Stimulated activated CD4-positive, alpha-beta T cell treated with anti-CD3 and anti-CD28 coated beads, Interleukin-12 subunit alpha, Interleukin-12 subunit beta, amount 100 ng/mL, for 48 hours (primary cell): Measurements from ENCODE around the gene FCHSD1.

ENCODE experiments used
- DNase-seq, 3 donors: peaks; one replicate each; pipeline ENCODE4 v3.0.0-alpha.2; 2020; ENCODE audit warnings: low read depth in 2 of 3, low spot score in 1 of 3

Gene FCHSD1

DNA sequence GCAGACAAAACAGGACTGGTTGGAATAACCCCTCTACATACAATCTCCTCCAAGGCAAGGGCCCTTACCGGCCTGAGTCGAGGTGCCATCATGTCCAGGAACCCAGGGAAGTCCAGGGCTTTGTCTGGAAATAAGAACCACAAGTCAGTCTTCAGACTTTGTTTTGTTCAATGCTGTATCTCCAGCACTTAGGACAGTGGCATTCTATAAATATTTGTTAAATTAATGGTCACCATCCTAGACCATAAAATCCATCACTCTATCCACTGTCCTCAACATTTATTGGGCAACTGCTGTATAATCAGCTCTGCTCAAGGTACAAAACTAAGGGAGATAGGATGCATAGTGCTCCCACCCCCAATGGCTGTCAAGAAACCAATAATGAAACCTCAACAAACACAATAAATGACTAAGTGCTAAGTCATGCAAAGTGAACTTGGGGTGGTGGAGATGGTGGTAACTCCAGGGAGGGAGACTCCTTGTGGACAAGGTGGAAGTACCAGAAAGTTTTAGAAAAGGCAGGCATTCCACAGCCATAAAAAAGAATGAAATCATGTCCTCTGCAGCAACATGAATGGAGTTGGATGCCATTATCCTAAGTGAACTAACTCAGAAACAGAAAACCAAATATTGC lies 9.5 kb downstream of the FCHSD1 start:
- DNase-seq = no peak

DNA sequence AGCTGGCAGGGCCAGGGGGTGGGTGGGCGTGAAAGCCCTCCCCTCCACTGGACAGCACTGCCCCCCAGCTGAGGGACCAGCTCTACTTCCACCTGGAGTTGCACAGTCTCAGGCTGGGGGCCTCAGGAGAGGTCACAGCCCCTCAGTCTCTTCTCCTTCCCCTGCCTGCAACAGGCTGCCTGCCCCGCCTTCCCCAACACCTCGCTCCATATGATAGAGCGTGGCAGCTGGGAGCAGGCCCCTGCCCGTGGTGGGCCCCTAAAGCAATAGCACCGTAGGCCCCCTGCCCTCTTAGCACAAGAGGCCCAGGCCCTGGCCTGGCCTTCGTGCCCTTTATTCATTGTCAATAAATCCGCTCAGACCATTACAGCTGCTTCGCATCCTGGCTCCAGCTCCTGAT lies 10.5 kb downstream of the FCHSD1 start:
- DNase-seq = no peak

DNA sequence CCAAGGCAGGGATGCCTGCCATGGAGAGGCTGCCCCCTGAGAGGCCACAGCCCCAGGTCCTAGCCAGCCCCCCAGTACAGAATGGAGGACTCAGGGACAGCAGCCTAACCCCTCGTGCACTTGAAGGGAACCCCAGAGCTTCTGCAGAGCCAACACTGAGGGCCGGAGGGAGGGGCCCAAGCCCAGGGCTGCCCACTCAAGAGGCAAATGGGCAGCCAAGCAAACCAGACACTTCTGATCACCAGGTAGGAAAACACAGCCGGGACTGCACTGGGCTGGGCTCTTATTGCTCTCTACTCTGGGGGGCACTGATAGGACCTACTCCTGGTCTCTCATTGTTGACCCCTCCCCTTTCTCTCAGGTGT lies 11.2 kb downstream of the FCHSD1 start:
- no peak for DNase-seq

DNA sequence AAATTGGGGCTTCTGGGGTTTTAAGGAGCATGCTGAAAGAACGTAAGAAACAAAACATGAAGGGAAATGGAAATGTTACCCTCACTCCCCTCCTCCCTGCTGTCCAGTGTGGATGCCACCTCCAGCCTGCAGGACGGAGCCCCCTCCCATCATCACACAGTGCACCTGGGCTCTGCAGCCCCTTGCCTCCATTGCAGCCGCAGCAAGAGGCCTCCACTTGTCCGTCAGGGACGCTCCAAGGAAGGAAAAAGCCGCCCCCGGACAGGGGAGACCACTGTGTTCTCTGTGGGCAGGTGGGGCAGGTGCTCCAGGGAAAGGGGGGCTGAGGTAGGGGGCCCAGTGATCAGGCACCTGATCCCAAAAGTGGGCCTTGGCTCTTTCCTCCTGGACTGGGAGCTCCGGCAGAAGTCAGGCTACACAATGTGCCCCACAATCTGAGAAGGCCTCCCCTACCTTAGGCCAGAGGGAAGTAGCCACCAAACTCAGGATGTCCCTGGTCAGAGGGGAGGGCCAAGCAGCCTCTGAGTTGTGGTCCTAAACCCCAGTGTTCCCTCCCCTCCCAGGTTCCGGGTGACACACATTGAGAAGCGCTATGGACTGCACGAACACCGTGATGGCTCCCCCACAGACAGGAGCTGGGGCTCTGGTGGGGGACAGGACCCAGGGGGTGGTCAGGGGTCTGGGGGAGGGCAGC lies 11.7 kb downstream of the FCHSD1 start:
- no peak for DNase-seq

DNA sequence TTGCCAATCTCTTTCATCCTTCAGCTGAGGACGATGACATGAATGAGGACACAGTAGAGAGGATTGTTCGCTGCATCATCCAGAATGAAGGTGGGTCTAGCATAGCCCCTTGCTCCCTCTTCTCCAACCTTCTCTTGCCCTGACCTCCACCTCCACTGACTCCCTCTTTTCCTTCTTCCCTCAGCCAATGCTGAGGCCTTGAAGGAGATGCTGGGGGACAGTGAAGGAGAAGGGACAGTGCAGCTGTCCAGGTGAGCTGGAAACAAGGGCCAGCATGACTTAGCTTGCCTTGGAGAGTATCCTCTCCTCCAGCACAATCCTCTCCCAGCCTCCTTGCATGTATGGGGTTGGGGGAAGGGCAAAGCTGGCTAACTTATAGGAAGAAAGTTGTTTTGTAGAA lies 12.4 kb downstream of the FCHSD1 start:
- no peak for DNase-seq

DNA sequence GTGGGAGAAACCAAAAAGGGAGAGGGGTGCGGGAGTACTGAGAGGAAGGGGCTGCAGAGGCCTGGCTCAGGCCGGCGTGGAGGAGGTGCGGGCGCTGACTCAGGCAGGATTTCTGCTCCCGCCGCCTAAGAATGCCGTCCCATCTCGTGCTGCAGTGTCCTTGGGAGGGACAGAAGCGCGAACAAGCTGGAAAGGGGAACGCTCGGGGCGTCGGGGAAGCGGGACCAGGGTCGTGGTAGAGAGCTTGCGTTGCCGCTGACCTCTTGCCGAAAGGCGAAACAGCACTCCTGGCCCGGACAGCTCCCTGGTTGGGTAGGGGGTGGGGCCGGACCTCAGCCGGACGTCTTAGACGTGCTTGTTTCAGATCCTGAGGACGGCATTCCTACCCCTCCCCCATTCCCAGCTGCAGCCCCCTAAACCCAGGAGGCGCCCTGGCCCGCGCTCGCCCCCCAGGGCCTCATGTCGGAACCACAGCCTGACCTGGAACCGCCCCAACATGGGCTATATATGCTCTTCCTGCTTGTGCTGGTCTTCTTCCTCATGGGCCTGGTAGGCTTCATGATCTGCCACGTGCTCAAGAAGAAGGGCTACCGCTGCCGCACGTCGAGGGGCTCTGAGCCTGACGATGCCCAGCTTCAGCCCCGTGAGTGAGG lies 13.3 kb downstream of the FCHSD1 start:
- DNase-seq = no peak

DNA sequence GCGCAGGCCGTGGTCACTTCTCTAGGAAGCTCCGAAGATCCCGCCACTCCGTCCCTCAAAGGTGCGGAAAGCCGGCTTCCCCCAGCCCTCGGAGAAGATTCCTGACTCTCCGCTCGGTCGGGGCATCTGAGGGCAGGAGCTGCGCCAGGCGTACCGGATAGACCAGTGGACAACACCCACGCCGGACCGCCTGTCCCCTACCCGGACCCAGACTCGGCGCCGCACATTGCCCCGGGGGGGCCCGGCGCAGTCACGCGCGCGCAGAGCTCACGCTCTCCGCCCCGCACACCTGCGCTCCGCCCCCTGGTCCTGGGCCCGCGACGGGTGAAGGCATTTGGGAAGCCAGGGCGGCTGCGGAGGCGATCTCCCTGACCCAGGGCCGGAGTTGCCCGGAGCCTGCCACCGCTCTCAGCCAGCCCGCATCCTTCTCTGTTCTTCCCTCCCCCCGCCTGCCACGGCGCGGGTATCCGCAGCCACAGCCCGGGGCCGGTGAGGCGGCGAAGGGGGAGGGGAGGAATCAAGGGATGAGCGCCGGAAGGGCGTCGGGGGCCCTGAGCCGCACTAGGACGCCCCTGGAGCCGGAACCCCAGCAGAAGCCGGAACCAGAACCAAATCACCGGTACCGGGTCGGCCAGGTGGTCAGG lies 14.0 kb downstream of the FCHSD1 start:
- peak in 1 of 3 donors; percentile 40 for DNase-seq

DNA sequence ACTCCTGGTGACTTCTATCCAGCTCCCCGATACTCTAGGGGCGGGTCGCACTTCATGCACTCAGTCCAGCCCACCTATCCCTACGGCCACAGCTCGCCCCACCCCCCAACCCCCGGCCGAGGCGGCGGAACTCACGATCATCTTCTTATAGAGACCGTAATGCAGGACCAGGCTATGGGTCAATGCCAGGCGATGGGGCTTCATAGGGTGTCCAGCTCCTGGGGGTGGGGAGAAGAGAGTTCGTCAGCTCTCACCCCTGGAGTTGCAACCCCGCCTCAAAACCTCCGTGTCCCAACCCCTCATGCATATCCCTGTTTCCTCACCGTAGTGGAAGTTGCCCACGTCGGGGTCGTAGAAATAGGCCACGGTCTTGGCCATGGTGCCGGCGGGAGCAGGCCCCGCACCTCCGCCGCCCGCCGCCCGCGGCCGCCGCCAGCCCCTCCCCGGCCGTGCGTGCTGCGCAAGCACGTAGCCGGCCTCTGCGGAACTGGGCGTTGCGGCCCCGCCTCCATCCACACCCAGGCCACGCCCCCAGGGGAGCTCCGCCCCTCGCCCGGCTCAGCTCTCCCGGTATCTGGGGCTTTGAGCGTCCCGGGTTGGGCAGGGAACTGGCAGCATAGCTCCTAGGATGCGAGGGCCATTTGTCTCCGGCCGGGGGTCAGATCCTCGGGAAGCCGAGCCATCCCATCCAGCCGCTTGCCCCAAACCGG lies 14.7 kb downstream of the FCHSD1 start, which contains the start of the genes HDAC3 and RELL2:
TSS of gene HDAC3 (minus strand) at position 437 of the 710 bp plus-strand sequence. CDS start at position 378, 59 bp downstream.
TSS of gene RELL2 (plus strand) at position 585 of the 710 bp plus-strand sequence. CDS start 1,229 bp downstream, outside the sequence.
- peak; percentile 87 to 97 (median 92) for DNase-seq

DNA sequence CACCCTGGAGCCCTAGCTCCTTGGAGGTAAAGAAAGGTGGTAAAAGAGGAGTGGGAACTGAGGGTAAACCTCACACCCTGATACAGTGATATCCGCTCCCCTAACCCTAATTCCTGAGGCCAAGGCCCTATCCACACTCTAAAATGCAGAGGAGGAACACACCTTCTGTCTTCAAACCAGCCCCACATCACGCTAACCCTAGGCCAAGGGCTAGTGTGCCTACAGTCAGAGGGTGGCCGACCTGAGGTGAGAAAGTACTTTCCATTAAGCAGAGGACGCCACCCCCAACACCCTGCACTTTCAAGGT lies 15.2 kb downstream of the FCHSD1 start:
- DNase-seq = no peak

DNA sequence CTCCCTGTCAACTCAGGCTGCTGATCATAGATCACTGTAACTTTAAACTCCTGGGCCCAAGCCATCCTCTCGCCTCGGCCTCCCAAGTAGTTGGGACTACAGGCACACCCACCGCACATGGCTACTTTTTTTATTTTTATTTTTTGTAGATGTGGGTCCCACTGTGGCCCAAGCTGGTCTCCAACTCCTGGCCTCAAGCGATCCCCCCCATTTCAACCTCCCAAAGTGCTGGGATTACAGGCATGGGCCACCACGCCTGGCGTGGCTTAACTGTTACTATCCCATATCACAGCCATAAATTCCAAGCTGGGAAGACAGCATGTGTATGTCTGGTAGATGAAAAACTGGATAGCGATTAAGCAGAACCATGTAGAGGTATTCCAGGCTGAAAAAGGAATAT lies 15.6 kb downstream of the FCHSD1 start:
- DNase-seq = no peak

DNA sequence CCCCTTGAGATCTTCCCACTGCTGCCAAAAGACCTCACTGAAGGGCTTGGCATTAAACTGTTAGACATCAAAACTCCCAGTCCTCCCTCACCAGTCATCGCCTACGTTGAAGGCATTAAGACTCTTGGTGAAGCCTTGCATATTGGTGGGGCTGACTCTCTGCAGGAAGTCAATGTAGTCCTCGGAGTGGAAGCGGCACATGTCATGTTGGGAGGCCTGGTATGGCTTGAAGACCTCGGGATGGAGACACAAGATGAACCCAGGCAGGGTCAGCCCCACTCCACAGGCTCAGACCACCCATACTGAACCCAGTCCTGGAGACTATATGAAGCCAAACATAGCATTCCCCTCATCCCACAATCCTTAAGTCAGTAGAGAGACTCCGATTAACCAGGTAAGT lies 16.5 kb downstream of the FCHSD1 start:
- no peak for DNase-seq

DNA sequence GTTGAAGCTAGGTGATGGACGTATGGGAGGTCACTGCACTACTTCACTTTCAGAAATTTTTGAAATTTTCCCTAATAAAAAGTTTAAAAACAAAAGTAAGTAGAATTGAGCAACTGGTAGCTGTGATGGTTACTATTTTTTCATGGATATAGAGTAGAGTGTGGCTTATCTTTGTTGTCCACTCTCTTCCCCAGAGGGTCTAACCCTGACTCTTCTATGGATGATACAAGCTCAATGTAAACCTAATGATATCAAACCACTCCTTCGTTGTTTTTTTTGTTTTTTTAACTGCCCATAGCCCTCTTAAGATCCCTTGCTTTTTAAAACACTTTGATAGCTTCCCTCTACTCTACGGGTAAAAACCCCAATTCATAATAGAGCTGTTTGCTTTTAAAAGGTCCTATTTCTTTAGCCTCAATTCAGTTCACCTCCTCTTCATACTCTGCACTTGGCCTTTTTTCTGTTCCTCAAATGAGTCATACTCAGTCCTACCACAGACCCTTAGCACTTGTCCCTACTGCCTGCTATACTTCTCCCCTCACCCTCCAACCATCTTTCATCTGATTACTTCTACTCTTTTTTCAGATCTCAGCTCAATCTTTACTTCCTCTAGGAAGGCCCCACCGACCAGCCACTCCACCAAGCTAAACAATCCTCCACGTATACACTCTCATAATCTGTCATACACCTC lies 17.2 kb downstream of the FCHSD1 start:
- DNase-seq = no peak

DNA sequence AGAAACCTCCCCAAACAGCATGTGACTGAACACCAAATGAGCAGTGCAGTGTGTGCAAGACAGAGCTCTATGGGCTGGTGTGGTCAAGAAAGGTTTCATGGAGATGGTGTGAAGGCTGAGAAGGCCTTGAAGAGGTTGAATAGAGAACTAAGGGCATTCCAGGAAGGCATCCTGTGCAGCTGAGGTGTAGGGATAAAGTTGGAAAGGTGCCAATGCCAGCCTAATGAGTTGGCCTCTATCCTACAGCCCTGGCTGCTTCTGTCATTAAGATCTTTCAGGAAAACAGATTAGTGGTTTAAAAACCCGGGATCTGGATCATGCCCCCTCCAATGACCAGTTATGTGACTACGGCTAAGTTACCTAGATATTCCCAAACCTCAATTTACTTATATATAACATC lies 18.6 kb downstream of the FCHSD1 start:
- DNase-seq = no peak

DNA sequence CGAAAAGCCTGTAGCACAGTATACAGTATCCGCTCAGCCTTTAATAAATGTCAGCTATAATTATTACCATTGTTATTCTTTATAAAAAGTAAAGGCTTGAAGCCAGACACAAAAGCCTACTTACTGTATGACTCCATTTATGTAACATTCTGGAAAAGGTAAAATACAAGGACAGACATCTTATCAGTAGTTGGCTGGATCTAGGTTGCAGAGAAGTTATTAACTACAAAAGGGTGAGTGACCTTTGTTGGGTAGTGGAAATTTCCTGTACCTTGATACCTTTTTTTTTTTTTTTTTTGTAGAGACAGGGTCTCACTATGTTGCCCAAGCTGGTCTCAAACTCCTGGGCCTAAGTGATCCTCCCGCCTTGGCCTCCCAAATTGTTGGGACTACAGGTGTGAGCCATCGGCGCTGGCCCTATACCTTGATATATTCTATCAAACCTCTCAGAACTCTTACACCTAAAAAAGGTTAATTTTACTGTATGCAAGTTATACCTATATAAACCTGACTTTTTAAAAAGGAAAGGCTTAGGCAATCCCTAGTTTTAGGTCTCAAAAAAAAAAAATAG lies 20.6 kb downstream of the FCHSD1 start:
- no peak for DNase-seq

DNA sequence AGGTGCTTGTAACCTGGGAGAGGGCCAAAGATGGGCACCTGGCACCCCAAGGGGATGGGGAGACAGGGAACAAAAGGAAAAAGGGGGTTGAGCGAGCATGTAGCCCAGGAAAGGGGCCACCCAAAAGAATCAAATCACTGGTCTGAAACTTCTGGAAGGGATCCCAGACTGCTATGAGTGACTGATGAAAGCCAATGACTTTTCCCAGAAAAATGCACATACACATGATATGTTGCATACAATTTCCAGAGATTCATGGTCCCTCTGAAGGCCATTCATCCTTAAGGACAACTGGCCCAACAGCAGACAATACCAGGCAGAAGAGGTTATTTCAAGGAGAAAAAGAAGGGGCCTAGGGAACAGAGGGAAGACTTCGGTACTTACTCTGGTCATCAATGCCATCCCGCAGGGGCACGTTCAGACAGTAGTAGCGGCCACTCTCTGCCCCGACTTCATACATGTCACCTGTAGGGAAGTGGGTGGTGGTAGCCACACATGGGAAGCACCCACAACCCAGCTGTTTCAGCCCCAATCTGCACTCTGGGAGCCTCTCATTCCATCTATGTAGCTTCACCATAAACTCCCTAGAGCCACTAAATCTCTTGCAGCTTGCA lies 22.9 kb downstream of the FCHSD1 start:
- DNase-seq = no peak

DNA sequence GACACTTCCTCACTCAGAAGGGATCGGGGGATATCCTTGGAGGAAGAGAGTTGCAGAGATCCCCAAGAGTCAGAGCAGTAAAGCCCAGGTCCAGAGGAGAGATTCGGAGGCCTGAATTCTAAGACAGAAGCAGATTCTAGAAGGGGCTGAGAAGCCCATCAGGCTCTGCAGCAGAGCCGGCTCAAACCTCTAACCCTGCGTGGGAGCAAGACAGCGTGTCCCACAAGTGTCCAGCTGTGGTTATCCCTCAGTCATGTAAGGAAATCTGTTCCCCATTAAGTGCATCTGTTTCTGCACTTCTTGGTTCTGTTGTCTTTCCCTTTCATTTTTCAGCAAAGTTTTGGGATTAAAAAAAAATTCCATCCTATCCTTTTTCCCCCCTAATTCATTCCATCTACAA lies 27.6 kb downstream of the FCHSD1 start:
- DNase-seq = no peak

DNA sequence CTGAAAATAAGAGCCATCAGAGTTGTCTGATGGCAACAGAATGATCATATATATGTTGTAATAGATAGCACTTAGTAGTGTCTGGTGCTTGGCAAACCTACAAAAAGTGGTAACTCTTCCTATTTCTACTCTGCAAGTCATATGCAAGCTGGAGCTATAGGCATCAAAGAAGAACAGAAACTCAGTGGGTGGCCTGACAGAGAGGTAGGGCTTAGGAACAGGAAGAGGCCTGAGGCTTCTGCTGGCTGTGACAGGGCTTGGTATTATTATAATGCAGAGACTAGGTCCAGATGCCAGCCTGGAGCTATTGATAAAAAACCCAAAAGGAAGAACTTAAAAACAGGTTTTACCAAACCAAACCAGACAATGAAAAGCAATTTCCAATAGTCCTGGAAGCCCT lies 28.0 kb downstream of the FCHSD1 start:
- DNase-seq = no peak

DNA sequence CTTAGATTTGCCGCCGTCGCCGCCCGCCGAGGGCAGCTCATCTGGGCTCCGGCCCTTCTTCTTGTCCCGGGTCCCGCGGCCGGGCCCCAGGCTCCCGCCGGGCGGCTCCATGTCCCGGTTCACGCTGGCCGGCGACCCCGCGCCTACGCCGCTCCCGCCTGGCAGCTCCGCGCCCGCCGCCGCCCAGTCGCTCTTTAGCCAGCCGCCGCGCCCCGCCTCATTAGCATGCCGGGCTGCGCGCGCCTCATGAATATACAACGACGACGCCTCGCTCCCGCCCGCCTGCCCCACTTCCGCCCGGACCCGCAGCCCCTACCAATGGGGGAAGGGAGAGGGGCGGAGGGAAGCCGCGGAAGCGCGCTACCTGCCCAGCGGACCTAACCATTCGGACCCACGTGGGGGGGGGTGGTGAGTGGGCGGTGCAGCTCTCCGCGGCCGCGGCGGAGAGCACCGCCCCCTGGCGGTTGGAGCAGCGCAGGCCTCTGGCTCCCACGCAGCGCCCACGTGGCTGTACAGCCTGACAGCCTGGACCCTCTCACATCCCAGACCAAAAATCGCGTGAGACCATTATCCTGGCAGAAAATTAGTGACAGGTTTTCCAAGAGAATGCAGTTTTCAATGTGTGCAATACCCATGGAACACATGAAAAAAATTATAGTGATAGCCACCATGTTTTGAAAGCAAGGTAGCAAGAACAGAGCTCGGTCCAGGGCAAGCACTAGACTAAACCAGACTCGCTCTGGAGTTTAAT lies 32.2 kb downstream of the FCHSD1 start, which contains the start of gene DIAPH1:
TSS of gene DIAPH1 (minus strand) at position 197 of the 751 bp plus-strand sequence. CDS start at position 111, 86 bp downstream.
- DNase-seq = peak; percentile 96 to 99 (median 99)
